Measurements from ENCODE around the gene MYMX.

DNA sequence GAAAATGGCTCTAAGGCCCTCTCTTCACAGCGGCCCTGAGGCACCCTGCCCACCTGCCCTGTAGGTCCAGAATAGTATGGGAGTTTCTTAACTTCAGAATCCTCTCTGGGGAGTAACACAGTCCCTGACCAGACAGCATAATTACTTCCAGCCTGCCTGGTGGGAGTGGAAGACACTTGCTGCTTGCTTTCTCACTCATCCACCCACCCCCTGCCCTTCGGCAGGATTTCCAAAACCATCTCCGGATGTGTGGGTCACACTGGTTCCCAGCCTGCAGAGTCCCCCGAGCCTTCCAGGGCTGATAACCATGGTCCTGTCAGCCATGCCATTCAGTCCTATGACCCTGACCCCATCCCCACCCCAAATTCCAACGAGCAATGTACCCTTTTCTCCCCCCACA, 12.1 kb downstream of the MYMX start:
- TF ChIP-seq CTCF (IDR thresholded peaks at IDR 0.05; ENCODE audit: low read depth, low read length, poor library complexity, severe bottlenecking) (no peak), EZH2phosphoT487 (IDR thresholded peaks at IDR 0.05; ENCODE audit: borderline replicate concordance, low read length) (no peak)

All from DOHH2 (cell line).